ENCODE measurements around the gene FBXO11. TPM values are rescaled to one million over a fixed set of nuclear protein-coding genes. Genes with fewer than 3 reads are reported as not detected.

Gene FBXO11
- total RNA-seq, 1 experiment from 2014 or later, result 58.0 TPM

GRCh38 chr2:47809903-47810302 is 96.4 kb downstream of the FBXO11 start:
- peaks cover 41% of the 10 kb centered on the region for H3K36me3 Mint-ChIP-seq (ENCODE audit: insufficient read depth, unreplicated experiment)
- TF ChIP-seq, protein P1, sequence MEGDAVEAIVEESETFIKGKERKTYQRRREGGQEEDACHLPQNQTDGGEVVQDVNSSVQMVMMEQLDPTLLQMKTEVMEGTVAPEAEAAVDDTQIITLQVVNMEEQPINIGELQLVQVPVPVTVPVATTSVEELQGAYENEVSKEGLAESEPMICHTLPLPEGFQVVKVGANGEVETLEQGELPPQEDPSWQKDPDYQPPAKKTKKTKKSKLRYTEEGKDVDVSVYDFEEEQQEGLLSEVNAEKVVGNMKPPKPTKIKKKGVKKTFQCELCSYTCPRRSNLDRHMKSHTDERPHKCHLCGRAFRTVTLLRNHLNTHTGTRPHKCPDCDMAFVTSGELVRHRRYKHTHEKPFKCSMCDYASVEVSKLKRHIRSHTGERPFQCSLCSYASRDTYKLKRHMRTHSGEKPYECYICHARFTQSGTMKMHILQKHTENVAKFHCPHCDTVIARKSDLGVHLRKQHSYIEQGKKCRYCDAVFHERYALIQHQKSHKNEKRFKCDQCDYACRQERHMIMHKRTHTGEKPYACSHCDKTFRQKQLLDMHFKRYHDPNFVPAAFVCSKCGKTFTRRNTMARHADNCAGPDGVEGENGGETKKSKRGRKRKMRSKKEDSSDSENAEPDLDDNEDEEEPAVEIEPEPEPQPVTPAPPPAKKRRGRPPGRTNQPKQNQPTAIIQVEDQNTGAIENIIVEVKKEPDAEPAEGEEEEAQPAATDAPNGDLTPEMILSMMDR (IDR thresholded peaks at IDR 0.05; ENCODE audit: unreplicated experiment), result no peak
- intact Hi-C loops (cut with micrococcal nuclease; ENCODE audit: unreplicated experiment), result no loop called here
- CTCF ChIA-PET, result no interaction called here
- DNase-seq, result no peak
- no TSS peak for BruUV-seq (replicated peaks)
- H3K27me3 Mint-ChIP-seq (ENCODE audit: unreplicated experiment), result no peaks in the 10 kb centered on the region
- H3K4me3 Mint-ChIP-seq (ENCODE audit: low read depth, unreplicated experiment), result no peak overlapping the region
- no peaks in the 10 kb centered on the region for H3K9me3 Mint-ChIP-seq (ENCODE audit: low read depth, unreplicated experiment)
- peaks cover 11% of the 10 kb centered on the region for H3K4me1 Mint-ChIP-seq (ENCODE audit: low read depth, unreplicated experiment)
- no peak overlapping the region for H3K27ac Mint-ChIP-seq (ENCODE audit: unreplicated experiment)

GRCh38 chr2:47808614-47809013 is 97.7 kb downstream of the FBXO11 start:
- CTCF ChIA-PET, result no interaction called here
- TF ChIP-seq, protein P1 (IDR thresholded peaks at IDR 0.05; ENCODE audit: unreplicated experiment), result no peak
- no peak for DNase-seq
- intact Hi-C loops (cut with micrococcal nuclease; ENCODE audit: unreplicated experiment), result no loop called here
- H3K4me1 Mint-ChIP-seq (ENCODE audit: low read depth, unreplicated experiment), result peaks cover 11% of the 10 kb centered on the region
- H3K27me3 Mint-ChIP-seq (ENCODE audit: unreplicated experiment), result no peaks in the 10 kb centered on the region
- no peak overlapping the region for H3K27ac Mint-ChIP-seq (ENCODE audit: unreplicated experiment)
- H3K36me3 Mint-ChIP-seq (ENCODE audit: insufficient read depth, unreplicated experiment), result peaks cover 49% of the 10 kb centered on the region
- no TSS peak for BruUV-seq (replicated peaks)
- no peaks in the 10 kb centered on the region for H3K9me3 Mint-ChIP-seq (ENCODE audit: low read depth, unreplicated experiment)
- H3K4me3 Mint-ChIP-seq (ENCODE audit: low read depth, unreplicated experiment), result no peak overlapping the region

GRCh38 chr2:47805850-47806249 is 100.4 kb downstream of the FBXO11 start:
- Mint-ChIP-seq H3K4me1 (ENCODE audit: low read depth, unreplicated experiment) (peaks cover 5% of the 10 kb centered on the region), H3K27ac (ENCODE audit: unreplicated experiment) (no peak overlapping the region), H3K27me3 (ENCODE audit: unreplicated experiment) (no peaks in the 10 kb centered on the region), H3K9me3 (ENCODE audit: low read depth, unreplicated experiment) (peaks cover 4% of the 10 kb centered on the region), H3K36me3 (ENCODE audit: insufficient read depth, unreplicated experiment) (peaks cover 52% of the 10 kb centered on the region), H3K4me3 (ENCODE audit: low read depth, unreplicated experiment) (no peak overlapping the region)
- intact Hi-C loops (cut with micrococcal nuclease; ENCODE audit: unreplicated experiment), result no loop called here
- no TSS peak for BruUV-seq (replicated peaks)
- no peak for DNase-seq
- CTCF ChIA-PET, result no interaction called here
- TF ChIP-seq, protein P1 (IDR thresholded peaks at IDR 0.05; ENCODE audit: unreplicated experiment), result no peak

DNA sequence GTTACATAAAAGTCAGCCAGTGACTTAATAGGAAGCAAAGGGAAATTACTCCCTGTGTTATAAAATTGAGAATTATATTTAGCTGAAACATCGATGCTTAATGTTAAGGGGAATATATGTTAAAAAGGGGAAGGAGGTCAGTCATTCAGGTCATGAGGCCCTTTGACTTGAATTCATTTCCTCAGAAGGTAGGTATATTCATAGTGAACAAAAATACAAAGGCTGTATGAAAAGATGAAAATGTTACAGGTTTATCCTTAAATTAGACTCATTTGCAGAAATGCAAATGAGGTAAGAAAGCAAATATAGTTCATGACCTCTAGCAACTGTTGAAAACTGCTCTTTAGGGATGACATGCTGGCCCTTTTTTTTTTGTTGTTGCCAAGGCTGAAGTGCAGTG is 102.5 kb downstream of the FBXO11 start:
- no peak for DNase-seq
- no peaks in the 10 kb centered on the region for H3K4me1 Mint-ChIP-seq (ENCODE audit: low read depth, unreplicated experiment)
- no TSS peak for BruUV-seq (replicated peaks)
- no peaks in the 10 kb centered on the region for H3K27me3 Mint-ChIP-seq (ENCODE audit: unreplicated experiment)
- H3K4me3 Mint-ChIP-seq (ENCODE audit: low read depth, unreplicated experiment), result no peak overlapping the region
- peaks cover 68% of the 10 kb centered on the region for H3K36me3 Mint-ChIP-seq (ENCODE audit: insufficient read depth, unreplicated experiment)
- TF ChIP-seq, protein P1 (IDR thresholded peaks at IDR 0.05; ENCODE audit: unreplicated experiment), result no peak
- intact Hi-C loops (cut with micrococcal nuclease; ENCODE audit: unreplicated experiment), result no loop called here
- no peak overlapping the region for H3K27ac Mint-ChIP-seq (ENCODE audit: unreplicated experiment)
- peaks cover 4% of the 10 kb centered on the region for H3K9me3 Mint-ChIP-seq (ENCODE audit: low read depth, unreplicated experiment)
- CTCF ChIA-PET, result no interaction called here
